ENCODE results near the gene SV2B.

- TF ChIP-seq ZNF335 (tag by site-specific recombination; conservative IDR thresholded peaks at IDR 0.05) (no peak), ZBTB21 (tag by site-specific recombination; IDR thresholded peaks at IDR 0.05) (no peak), CTCF (tag by site-specific recombination; IDR thresholded peaks at IDR 0.05) (no peak), ZNF580 (tag by site-specific recombination; IDR thresholded peaks at IDR 0.05) (no peak), ZNF404 (tag by site-specific recombination; IDR thresholded peaks at IDR 0.05) (no peak)
Measured at GRCh38 chr15:91253605-91254004, 153.5 kb downstream of the SV2B start.
